Fibroblast of lung (primary cell): ENCODE measurements around the gene SCML2. TPM values are rescaled to one million over a fixed set of nuclear protein-coding genes. Genes with fewer than 3 reads are reported as not detected.

Experiments used
- DNase-seq, 2 donors: peaks; one replicate each; pipeline versions ENCODE4 v3.0.0 to v3.0.0-alpha.2; 2010; ENCODE audit warnings: low read depth in 2 of 2
- H2AFZ ChIP-seq: 2 replicates; pipeline ENCODE4 v1.5.1; 2012; ENCODE audit warnings: low read length, control low read depth, inconsistent platforms
- H3K27ac ChIP-seq: 2 replicates; pipeline ENCODE4 v1.5.1; 2011; ENCODE audit warnings: low read length, control low read depth; ENCODE audit not compliant: insufficient read depth
- H3K27me3 ChIP-seq: 2 replicates; pipeline ENCODE4 v1.5.1; 2011; ENCODE audit warnings: mild to moderate bottlenecking, low read length; ENCODE audit not compliant: control insufficient read depth, insufficient read depth
- H3K36me3 ChIP-seq: 2 replicates; pipeline ENCODE4 v1.5.1; 2011; ENCODE audit warnings: low read length; ENCODE audit not compliant: control insufficient read depth, insufficient read depth
- H3K4me1 ChIP-seq: 2 replicates; pipeline ENCODE4 v1.5.1; 2011; ENCODE audit warnings: low read length; ENCODE audit not compliant: control insufficient read depth, insufficient read depth; ENCODE audit errors: extremely low read depth
- H3K4me2 ChIP-seq: 2 replicates; pipeline ENCODE4 v1.5.1; 2011; ENCODE audit warnings: low read length, control low read depth; ENCODE audit not compliant: insufficient read depth; ENCODE audit errors: extremely low read depth
- H3K4me3 ChIP-seq, 4 experiments: fragments of 200-600 bp in 1 of 4; sonication (generic) in 1 of 4; replicated peaks in 1 of 4; 2 replicates each; pipeline ENCODE4 v1.5.1; 2011 to 2016; ENCODE audit warnings: low read length in 4 of 4, low read depth in 3 of 4, mild to moderate bottlenecking in 3 of 4, control low read depth in 2 of 4, inconsistent platforms in 1 of 4, mixed read lengths in 1 of 4; ENCODE audit not compliant: insufficient read depth in 1 of 4; ENCODE audit errors: control extremely low read depth in 1 of 4
- H3K79me2 ChIP-seq: 2 replicates; pipeline ENCODE4 v1.5.1; 2012; ENCODE audit warnings: mild to moderate bottlenecking, low read length, inconsistent platforms; ENCODE audit not compliant: control insufficient read depth, insufficient read depth
- H3K9ac ChIP-seq: 2 replicates; pipeline ENCODE4 v1.5.1; 2011; ENCODE audit warnings: mild to moderate bottlenecking, low read length, control low read depth; ENCODE audit not compliant: insufficient read depth
- H3K9me3 ChIP-seq: 2 replicates; pipeline ENCODE4 v1.5.1; 2012; ENCODE audit warnings: low read depth, low read length; ENCODE audit not compliant: control insufficient read depth, insufficient read depth
- H4K20me1 ChIP-seq: 2 replicates; pipeline ENCODE4 v1.5.1; 2011; ENCODE audit warnings: low read length; ENCODE audit not compliant: control insufficient read depth, insufficient read depth; ENCODE audit errors: extremely low read depth
- EZH2 ChIP-seq: IDR thresholded peaks from 2 replicates; pipeline ENCODE4 v1.5.1; 2012; ENCODE audit warnings: low read length, control low read depth, mild to moderate bottlenecking; ENCODE audit errors: missing control alignments
- polyA plus RNA-seq, 2 donors: library from polyadenylated mRNA; depleted of rRNA in 1 of 2; stranded (reverse) in 1 of 2; unstranded in 1 of 2; fragments of >200 nt; gene quantifications; 2 replicates each; pipeline ENCODE4 v1.2.1, GENCODE V29; 2011 to 2012; ENCODE audit warnings: missing spikeins in 1 of 2
- total RNA-seq: library from RNA; depleted of rRNA; stranded (reverse); fragments of >200 nt; gene quantifications from 2 replicates; pipeline ENCODE4 v1.2.1, GENCODE V29; 2014
- TF ChIP-seq, protein P1 (sequence below), 2 donors: IDR thresholded peaks in 1 of 2; conservative IDR thresholded peaks in 1 of 2; 1 replicate in 1 of 2; 2 replicates in 1 of 2; pipeline ENCODE4 v1.5.1; 2011 to 2012; ENCODE audit warnings: low read length in 2 of 2, control low read depth in 1 of 2, inconsistent platforms in 1 of 2, low read depth in 1 of 2, mild to moderate bottlenecking in 1 of 2

Gene SCML2
- total and polyA plus RNA-seq, 2 donors (not counting 1 experiment from before 2014, with no cell fraction given) = 1.7 to 1.8 TPM

DNA sequence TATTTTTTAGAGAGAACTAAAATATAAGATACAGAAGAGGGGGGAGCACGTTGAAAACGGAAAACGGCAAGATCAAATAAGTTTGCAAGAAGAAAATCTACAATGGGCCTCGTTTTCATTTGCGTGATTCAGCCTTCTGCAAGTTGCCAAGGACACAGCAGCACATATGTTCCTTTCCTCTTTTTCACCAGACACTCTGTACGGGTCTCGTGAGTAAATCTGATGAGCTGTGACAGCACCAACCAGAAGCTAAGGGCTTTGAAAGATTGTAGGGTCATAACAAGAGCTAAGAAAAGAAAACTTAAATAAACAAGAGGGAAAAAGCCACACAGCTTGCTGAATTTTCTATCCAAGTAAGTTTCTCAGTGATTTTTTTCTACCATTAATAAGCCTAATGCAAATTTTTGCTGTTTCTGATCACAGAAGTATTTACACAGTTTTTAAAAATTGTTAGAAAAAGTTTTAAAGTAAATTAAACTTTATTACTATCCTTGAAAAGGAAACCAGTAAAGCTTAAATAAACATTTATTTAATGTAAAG lies 63.4 kb downstream of the SCML2 start:
- H3K4me1 ChIP-seq = no peaks in the 10 kb centered on the region
- no peak overlapping the region for H3K4me2 ChIP-seq
- no peaks in the 10 kb centered on the region for H3K9me3 ChIP-seq
- no peaks in the 10 kb centered on the region for H3K27me3 ChIP-seq
- DNase-seq = peak; percentile 14 to 90
- H3K79me2 ChIP-seq = no peaks in the 10 kb centered on the region
- H3K9ac ChIP-seq = no peak overlapping the region
- no peaks in the 10 kb centered on the region for H4K20me1 ChIP-seq
- no peaks in the 10 kb centered on the region for H3K36me3 ChIP-seq
- TF ChIP-seq, protein P1, sequence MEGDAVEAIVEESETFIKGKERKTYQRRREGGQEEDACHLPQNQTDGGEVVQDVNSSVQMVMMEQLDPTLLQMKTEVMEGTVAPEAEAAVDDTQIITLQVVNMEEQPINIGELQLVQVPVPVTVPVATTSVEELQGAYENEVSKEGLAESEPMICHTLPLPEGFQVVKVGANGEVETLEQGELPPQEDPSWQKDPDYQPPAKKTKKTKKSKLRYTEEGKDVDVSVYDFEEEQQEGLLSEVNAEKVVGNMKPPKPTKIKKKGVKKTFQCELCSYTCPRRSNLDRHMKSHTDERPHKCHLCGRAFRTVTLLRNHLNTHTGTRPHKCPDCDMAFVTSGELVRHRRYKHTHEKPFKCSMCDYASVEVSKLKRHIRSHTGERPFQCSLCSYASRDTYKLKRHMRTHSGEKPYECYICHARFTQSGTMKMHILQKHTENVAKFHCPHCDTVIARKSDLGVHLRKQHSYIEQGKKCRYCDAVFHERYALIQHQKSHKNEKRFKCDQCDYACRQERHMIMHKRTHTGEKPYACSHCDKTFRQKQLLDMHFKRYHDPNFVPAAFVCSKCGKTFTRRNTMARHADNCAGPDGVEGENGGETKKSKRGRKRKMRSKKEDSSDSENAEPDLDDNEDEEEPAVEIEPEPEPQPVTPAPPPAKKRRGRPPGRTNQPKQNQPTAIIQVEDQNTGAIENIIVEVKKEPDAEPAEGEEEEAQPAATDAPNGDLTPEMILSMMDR (conservative IDR thresholded peaks at IDR 0.05 in 1 of 2, IDR thresholded peaks at IDR 0.05 in 1 of 2; ENCODE audit: low read depth in 1 of 2, low read length in 2 of 2) = no peak
- no peak for TF ChIP-seq EZH2
- no peak overlapping the region for H3K4me3 ChIP-seq
- H2AFZ ChIP-seq = no peak overlapping the region
- H3K27ac ChIP-seq = no peak overlapping the region

DNA sequence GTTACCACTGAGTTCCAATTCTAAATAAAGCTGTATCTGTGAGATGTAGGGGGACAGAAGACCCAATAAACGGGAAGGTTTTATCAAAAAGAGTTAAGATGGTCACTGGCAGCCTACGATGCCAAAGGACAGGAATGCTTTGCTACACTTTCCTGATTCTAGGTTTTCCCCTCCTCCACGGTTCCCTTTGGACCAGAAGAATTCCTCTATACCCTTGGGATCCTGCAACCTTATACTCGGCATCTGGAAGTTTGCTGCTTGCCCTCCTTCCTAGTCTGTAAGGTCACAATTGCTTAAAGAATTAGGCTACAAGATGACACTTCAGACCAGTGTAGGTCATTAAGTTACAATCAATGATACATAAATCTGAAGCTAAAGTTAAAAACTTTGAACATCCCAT lies 64.3 kb downstream of the SCML2 start:
- no peaks in the 10 kb centered on the region for H3K36me3 ChIP-seq
- DNase-seq = peak in 1 of 2 donors; percentile 0
- no peak overlapping the region for H3K27ac ChIP-seq
- no peaks in the 10 kb centered on the region for H4K20me1 ChIP-seq
- no peaks in the 10 kb centered on the region for H3K79me2 ChIP-seq
- TF ChIP-seq, protein P1 (conservative IDR thresholded peaks at IDR 0.05 in 1 of 2, IDR thresholded peaks at IDR 0.05 in 1 of 2; ENCODE audit: low read depth in 1 of 2, low read length in 2 of 2) = no peak
- no peak for TF ChIP-seq EZH2
- no peak overlapping the region for H2AFZ ChIP-seq
- no peak overlapping the region for H3K4me2 ChIP-seq
- H3K27me3 ChIP-seq = no peaks in the 10 kb centered on the region
- H3K9me3 ChIP-seq = no peaks in the 10 kb centered on the region
- H3K4me1 ChIP-seq = no peaks in the 10 kb centered on the region
- H3K4me3 ChIP-seq = no peak overlapping the region
- H3K9ac ChIP-seq = no peak overlapping the region

DNA sequence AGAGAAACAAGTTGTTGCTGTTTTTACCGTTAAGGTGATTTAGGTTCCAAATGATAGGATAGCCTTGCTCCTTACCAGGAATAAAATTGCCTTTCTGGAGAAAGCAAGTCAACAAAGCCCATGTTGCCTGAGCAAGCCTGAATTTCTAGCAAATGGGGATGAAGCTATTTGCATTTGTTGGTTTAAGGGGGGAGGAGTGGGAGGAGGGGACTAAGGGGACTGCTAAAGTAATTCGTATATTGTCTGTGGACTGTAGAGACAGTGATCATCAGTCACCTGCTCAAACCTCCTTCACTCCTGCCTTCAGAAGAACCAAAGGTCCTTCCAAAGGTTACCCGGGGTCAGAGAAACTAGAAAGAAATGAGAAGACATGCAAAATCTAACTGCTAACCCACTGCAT lies 65.8 kb downstream of the SCML2 start:
- Histone ChIP-seq H3K27me3 (no peaks in the 10 kb centered on the region), H3K9ac (no peak overlapping the region), H3K27ac (no peak overlapping the region), H3K36me3 (no peaks in the 10 kb centered on the region), H3K9me3 (no peaks in the 10 kb centered on the region), H4K20me1 (no peaks in the 10 kb centered on the region), H3K4me1 (no peaks in the 10 kb centered on the region), H3K79me2 (no peaks in the 10 kb centered on the region), H3K4me2 (no peak overlapping the region), H3K4me3 (no peak overlapping the region), H2AFZ (no peak overlapping the region)
- no peak for DNase-seq
- TF ChIP-seq, protein P1 (conservative IDR thresholded peaks at IDR 0.05 in 1 of 2, IDR thresholded peaks at IDR 0.05 in 1 of 2; ENCODE audit: low read depth in 1 of 2, low read length in 2 of 2) = no peak
- TF ChIP-seq EZH2 = no peak
